Stimulated activated CD8-positive, alpha-beta memory T cell treated with anti-CD3 and anti-CD28 coated beads, Interleukin-12 subunit alpha, Interleukin-12 subunit beta, amount 100 ng/mL, for 24 hours (primary cell): ENCODE measurements around the gene ELSPBP1.
"Not testable (repeated sequence)": the region's sequence is repeated elsewhere in the genome, so short reads cannot be mapped to it uniquely, and the experiment has no call there.

Source experiments
- DNase-seq: peaks from one replicate; pipeline ENCODE4 v3.0.0-alpha.2; 2020; ENCODE audit errors: extremely low read depth

Gene ELSPBP1

DNA sequence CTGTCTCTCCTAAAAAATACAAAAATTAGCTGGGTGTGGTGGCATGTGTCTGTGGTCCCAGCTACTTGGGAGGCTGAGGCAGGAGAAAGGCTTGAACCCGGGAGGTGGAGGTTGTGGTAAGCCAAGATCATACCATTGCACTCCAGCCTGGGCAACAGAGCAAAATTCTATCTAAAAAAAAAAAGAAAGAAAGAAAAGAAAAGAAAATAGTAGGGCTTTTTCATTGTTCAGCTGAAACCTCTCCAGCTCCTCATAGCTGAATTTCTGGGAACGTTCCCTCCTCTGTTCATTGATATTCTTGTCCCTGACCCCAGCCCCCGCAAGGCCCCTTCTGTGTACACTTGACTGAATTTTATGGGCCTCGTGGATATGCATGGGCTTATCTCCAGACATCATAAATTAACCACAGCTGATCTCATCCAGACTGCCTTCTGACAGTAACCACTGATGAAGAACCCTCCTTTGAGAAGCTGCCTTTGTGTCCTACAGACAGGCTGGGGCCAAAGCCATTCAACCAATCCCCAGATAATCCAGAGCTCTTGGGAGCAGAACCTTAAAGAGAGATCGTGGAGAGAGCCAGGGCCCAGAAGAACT lies at the start of gene ELSPBP1:
TSS of gene ELSPBP1 (plus strand) at position 424 of the 594 bp plus-strand sequence. CDS start 14,036 bp downstream, outside the sequence.
- DNase-seq, result no peak

DNA sequence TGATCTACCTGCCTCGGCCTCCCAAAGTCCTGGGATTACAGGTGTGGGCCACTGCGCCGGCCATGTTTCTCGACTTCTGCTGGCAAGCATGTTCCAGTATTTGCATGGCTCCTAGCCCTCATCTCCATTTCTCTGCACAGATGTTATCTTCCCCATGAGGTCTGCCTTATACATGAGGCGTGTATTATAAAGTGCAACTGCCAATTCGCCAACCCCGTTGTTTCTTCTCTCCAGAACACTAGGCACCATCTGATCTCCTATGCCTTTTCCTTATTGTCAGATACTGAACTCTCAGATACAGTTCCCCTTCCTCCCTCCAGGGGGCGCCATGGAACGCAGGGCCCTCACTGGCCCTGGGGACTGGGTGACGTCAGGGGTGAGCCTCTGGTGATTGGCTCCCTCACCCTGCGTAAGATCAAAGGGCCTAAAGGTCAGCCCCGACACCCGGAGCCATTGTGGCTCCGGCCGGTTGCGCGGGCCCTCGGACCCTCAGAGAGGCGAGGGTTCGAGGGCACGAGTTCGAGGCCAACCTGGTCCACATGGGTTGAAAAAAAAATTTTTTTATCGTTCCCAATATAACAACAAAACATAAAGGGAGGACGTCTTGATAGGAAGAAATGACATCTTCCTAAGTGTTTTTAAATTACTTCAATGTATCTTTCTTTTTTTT lies 44.4 kb upstream of the ELSPBP1 start:
- not testable (repeated sequence) for DNase-seq

DNA sequence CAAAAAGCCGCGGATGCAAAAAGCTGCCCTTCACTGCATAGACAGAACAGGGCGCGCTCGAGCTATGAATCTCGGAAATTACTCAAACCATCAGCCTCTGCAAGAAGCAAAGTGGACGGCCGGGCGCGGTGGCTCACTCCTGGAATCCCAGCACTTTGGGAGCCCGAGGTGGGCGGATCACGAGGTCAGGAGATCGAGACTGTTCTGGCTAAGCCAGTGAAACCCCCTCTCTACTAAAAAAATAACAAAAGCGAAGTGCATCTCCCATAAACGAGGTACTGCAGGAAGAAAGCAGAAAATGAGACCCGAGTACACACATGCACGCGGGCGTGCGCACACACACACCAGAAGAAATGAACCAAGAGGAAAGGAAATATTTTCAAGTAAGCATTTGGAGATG lies 42.3 kb upstream of the ELSPBP1 start:
- DNase-seq, result not testable (repeated sequence)

DNA sequence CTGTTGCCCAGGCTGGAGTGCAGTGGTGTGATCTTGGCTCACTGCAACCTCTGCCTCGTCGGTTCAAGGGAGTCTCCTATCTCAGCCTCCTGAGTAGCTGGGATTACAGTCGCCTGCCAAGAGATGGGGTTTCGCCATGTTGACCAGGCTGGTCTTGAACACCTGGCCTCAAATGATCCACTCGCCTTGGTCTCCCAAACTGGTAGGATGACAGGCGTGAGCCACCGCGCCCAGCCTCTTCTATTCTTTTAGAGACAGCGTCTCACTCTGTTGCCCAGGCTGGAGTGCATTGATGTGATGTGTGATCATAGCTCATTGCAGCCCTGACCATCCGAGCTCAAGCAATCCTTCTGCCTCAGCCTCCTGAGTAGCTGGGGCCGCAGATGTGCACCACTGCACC lies 38.5 kb upstream of the ELSPBP1 start:
- DNase-seq, result not testable (repeated sequence)

DNA sequence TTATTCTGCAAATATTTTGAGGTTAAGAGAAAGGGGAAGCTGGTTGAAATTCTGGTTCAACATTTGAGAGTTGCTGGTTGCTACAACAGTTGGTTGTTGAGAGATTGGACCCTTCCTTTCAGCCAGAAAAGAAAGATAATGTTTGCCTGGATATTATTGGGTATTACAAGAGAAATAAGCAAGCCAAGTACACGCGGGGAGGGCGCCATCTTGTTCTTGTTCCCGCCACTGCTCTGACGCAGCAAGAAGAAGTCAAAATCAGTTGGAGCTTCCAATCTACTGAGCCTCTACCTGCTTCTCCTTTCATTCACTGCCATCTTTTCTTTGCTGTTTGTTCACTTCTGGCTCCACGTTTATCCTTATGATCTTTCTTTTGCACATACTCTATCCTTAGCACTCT lies 20.9 kb upstream of the ELSPBP1 start:
- no peak for DNase-seq

DNA sequence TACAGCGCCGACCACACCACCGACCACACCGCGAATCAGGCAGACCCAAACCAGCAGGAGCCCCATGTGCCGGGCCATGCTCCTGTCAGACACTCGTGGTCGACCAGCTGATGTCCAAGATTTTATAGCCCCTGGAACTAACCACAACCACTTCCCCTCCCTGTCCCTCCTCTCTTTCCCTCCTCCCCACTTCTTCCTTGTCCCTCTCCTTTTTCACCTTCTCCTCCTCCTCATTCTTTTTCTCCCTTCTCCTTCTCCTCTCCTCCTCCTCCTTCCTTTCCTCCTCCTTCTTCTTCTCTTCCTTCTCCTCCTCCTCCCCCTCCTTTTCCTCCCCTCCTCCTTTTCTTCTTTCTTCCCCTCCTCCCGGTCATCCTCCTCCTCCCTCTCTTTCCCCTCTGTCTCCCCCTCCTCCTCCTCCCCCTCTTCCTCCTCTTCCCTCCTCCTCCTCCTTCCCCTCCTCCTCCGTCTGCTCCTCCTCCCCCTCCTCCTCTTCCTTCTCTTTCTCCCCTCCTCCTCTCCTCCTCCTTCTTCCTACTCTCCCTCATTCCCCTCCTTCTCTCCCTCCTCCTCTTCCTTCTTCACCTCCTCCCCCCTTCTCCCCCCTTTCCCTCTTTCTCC lies 3.1 kb upstream of the ELSPBP1 start:
- no peak for DNase-seq

DNA sequence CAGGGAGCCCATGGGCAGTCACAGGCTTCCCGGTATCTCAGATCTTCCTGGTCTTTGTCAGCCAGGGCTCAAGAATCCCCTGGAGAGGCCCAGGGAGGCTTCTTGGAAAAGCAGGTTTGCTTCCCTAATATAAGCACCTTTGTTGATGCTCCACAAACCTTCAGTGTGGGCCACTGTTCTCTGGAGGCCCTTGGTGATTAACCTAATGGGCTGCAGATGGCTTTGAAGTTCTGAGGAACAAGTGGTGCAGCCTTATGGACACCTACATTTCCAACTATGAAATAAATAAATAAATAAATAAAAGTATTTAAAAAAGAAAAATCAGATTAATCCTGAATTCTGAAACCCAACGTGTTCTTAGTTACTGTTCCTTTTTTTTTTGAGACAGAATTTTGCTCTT lies 2.4 kb upstream of the ELSPBP1 start, which contains the start of gene BSPH1:
TSS of gene BSPH1 (minus strand) at position 101 of the 400 bp plus-strand sequence. CDS start at position 12, 89 bp downstream.
- no peak for DNase-seq

DNA sequence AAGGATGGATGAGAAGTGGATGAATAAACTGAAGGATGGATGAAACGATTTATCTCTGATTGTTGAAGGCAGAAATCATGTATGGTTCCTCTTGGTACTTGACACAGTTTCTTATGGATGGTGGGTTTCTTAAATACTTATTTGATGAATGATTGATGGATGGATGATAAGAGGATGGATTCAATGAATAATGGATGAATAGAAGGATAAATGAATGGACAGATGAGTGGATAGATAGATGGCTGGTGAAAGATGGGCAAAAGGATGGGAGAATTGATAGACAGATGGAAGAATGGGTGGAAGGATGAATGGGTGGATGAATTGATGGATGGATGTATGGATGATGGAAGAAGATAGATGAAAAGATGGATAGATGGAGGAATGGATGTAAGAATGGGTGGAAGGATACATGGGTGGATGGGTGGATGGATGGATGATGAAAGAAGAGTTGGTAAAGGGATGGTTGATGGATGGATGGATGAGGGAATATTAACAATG lies 1.8 kb downstream of the ELSPBP1 start:
- DNase-seq, result no peak

DNA sequence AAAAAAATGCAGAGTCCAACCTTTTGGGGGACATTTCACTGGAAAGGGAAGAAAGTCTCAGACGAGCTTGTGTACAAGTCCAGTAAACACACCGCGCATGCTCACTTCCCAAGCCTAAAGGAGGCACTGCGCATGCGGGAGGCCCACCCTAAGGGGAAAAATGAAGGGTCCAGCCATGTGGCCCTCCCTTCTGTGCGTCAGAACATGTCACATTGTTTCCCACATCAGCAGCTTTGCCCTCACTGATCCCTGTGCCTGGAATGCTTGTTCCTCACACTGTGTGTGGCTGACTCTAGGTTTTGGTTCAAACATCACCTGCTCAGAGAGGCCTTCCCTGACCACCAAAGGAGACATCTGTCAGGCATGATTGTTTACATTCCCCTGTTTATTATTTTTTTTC lies 4.4 kb downstream of the ELSPBP1 start:
- no peak for DNase-seq

DNA sequence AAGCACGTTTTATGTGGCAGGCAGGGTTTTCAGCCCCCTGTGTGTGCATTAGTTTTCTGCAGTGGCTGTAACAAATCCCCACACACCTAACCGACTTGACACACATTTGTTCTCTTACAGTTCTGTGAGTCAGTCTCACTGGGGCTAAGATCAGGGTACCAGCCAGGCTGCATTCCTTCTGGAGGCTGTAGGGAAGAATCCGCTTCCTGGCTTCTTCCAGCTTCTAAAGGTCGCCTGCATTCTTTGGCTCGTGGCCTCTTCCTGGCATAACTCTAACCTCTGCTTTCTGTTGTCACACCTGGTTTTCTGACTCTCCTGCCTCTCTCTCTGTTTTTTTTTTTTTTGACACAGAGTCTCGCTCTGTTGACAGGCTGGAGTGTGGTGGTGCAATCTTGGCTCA lies 6.4 kb downstream of the ELSPBP1 start:
- DNase-seq, result no peak

DNA sequence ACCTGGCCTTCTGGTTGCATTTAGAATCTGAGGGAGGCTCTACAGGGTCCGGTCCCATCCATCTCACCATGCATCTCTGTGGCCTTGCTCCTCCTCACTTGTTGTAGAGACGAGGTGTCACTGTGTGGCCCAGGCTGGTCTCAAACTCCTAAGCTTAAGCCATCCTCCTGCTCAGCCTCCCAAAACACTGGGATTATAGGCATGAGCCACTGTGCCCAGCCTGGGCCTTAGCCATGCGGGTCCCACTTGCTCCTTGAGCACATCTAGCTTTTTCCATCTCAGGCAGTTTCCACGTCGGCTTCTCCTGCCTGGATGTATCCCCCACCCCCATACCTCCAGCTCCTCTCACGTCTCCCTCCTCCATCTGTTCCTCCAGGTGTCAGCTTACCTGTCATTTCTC lies 9.8 kb downstream of the ELSPBP1 start:
- no peak for DNase-seq

DNA sequence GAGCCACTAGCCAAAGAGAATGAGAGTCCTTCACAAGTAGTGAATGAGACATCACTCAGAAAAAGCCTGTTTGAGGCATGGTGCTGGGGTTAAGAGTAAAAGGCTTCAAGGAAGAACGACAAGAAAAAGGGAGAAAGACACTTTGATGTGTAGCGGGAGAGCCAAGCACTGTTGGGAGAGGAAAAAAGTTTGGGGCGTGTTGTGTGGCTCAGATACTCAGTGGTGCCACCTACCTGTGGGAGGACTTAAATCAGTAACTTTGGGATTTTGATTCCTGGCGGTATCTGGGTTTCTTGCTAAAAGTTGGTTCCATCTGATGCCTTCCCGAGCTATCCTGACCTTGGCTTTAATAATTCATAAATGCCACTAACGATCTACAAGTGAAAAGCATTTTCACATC lies 12.3 kb downstream of the ELSPBP1 start:
- DNase-seq, result no peak

DNA sequence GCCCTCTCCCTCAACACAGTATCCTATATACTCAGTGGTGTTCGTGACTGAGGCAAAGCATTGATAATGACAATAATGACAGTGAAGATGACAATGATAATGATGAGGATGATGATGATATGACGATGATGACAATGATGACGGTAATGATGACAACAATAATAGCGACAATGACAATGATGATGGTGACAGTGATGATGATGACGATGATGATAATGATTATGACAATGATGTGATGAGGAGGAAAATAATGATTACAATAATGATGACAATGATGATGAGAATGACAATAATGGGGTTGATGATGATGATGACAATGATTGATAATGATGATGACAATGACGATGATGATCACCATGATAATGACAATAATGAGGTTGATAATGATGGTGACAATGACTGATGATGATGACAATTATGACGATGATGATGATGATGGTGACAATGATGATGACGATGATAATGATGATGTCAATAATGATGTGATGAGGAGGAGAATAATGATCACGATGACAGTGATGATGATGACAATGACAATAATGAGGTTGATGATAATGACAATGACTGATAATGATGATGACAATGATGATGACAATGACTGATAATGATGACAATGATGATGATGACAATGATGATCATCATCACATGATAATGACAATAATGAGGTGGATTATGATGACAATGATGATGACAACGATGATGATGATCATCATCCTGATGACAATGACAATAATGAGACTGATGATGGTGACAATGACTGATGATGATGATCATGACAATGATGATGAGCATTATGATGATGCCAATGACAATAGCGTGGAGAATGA lies 16.7 kb downstream of the ELSPBP1 start:
- no peak for DNase-seq

DNA sequence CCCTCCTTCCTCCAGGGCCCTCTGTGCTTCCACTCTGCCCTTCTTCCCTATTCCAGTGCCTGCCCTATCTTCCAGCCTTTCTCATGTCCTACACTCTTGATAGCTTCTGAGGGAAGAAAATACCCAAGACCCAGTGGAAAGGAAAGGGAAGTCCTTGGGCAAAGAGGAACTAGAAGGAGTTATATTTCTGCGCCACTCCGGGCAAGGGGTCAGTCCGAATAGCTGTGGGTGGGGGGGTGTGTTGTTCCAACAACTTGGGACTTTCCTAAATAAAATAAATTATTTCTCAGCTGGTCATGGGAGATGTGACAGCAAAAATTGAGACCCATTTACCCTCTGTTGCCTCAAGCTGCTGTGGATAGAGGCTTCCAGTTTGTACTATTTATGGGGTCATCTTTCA lies 26.3 kb downstream of the ELSPBP1 start:
- DNase-seq, result no peak

DNA sequence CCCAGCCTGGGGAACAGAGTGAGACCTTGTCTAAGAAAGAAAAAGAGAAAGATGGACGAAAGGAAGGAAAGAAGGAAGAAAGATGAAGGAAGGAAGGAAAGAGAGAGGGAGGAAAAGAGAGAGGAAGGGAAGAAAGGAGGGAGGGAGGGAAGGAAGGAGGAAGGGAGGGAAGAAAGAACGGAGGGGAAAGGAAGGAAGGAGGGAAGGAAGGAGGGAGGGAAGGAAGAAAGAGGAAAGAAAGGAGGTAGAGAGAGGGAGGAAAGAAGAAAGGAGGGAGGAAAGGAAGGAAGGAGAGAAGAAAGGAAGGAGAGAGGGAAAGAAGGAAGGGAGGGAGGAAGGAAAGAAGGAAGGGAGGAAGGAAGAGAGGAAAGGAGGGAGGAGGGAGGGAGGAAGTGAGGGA lies 28.6 kb downstream of the ELSPBP1 start:
- DNase-seq, result no peak

DNA sequence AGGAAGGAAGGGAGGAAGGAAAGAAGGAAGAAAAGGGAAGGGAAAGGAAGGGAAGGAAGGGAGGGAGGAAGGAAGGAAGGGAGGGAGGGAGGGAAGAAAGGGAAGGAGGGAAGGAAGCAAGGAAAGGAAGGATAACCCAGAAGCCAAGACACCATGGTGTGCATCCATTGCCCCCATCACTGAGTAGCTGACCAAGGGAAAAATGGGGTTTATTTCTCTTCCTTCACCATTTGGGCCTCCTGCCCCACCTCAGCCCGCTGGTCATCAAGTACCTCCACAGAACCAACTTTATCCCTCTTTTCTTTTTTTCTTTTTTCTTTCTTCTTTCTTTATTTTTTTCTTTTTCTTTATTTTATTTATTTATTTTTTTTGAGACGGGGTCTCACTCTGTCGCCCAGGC lies 29.1 kb downstream of the ELSPBP1 start:
- no peak for DNase-seq

DNA sequence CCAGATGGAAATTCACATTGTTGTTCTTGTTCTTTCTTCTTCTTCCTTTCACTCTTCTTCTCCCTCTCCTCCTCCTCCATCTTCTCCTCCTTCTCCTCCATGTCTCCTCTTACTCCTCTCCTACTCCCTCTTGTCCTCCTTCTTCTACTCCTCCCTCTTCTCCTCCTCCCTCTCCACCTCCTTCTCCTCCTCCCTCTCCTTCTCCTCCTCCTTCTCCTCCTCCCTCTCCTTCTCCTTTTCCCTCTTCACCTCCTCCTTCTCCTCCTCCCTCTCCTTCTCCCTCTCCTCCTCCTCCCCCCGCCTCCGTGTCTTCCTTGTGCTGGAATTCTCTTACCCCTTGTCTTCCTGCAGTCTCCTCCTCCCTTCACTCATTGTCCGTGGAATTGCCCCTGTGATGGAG lies 31.0 kb downstream of the ELSPBP1 start:
- no peak for DNase-seq

DNA sequence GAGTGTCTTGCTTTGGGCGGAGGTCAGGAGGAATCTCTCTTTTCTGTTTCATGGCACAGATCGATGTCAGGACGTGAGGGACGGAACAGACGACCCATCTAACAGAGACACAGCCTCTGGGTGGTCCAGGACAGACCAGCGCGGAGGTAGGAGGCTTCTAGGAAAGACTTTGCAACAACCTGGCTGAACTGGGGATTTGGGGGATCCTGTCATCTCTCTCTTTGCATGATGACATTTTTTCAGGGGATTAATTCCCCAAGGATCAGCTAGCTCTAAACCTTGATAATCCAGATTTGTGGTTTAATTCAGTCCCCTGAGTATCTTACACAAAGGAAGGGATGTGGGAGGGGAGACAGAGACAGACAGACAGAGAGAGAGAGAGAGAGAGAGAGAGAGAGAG lies 35.0 kb downstream of the ELSPBP1 start:
- no peak for DNase-seq

DNA sequence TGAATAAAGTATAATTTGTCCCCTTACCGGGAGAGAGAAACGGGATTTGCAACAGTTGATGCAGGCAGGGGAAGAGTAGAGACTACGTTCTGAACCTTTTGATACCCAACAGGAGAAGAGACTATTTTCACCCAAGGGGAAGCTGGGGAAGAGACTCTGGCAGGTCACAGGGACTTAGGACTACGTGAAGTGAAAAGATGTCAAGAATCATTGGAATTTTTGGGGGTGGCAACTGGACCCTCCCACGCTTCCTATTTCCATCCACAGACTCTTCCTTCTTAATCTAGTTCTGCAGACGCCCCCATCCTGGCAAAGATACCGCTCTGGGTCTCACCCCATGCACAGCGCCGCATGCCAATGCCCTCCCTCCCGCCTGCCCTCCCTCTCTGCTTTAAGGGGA lies 35.6 kb downstream of the ELSPBP1 start:
- no peak for DNase-seq

DNA sequence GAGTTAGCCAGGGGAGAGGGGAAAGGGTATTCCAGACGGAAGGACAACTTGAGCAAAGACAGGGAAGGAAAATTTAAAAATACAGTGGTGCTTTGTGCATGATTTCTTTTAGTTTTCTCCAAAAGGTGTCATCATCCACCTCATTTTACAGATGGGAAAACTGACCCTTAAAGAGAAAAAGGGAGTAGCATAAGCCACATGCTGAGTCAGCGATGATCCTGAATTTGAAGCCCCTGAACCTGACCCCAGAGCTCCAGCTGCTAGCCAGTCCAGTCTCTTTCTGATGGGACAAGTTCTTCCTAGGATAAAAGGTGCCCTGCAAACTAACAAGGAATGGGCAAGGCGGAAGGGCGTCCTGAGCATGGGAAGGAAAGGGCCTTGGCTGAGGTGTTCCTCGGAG lies 39.2 kb downstream of the ELSPBP1 start:
- no peak for DNase-seq

DNA sequence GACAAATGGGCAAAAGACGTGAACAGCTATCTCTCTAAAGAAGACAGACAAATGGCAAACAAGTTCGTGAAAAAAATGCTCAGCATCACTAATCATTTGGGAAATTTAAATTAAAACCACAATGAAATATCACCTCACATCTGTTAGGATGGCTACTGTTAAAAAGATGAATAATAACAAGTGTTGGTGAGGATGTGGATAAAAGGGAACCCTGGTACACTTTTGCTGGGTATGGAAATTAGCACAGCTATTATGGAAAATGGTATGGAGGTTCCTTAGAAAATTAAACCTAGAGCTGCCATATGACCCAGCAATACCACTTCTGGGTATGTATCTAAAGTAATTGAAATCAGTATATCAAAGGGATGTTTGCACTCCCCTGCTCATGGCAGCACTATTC lies 42.3 kb downstream of the ELSPBP1 start:
- DNase-seq, result no peak

DNA sequence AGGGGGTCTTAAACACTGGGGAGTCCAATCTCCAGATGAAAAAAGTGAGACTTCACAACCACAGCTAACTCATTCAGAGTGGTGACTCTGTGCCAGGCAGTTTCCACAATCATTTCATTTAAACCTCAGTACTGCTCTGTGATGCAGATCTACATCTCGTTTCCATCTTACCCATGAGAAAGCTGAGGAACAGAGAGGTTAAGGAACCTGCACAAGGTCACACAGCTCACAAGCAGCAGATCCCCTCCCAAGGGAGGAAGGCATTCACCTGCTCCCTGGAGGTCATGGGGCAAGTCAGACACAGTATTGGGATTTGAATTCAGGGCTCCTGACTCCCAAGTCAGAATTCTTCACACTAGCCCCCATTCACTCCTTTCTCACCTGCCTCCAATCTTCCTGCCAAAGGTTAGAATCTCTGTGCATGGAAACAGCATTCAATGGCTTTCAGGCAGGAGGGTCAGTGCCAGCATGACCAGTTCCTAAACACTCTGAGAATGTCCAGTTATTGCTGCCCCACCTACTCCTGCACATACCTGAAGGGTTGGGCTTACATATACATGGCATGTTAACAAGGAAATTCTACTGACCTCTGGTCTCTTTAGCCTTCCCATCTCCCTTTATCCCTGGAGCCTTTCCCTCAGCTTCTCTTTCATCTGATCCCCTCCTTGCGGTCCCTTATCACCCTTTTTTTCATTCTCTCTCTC lies 47.6 kb downstream of the ELSPBP1 start:
- no peak for DNase-seq
